ENCODE data around the gene MYO18B. TPM values are rescaled to one million over a fixed set of nuclear protein-coding genes. Genes with fewer than 3 reads are reported as not detected.

Gene MYO18B
- total and polyA plus RNA-seq, 2 donors from 2014 or later, result 0.19 to 0.41 TPM

- H3K9ac ChIP-seq (ENCODE audit: low read length in 3 of 3), result no peak overlapping the region
- no peaks in the 10 kb centered on the region for H3K4me1 ChIP-seq (ENCODE audit: control insufficient read depth in 2 of 3, insufficient read depth in 2 of 3, low read depth in 1 of 3, low read length in 3 of 3)
- H3K4me3 ChIP-seq (ENCODE audit: low read length in 3 of 3), result no peak overlapping the region
- FAIRE-seq (no peak), DNase-seq (no peak)
- H3K36me3 ChIP-seq (ENCODE audit: control insufficient read depth in 2 of 3, insufficient read depth in 3 of 3, low read length in 3 of 3), result no peaks in the 10 kb centered on the region
- intact Hi-C loops (cut with DNase I), result no loop called here
- H3K27ac ChIP-seq (ENCODE audit: low read depth in 2 of 2, low read length in 2 of 2), result no peak overlapping the region
- H3K9me3 ChIP-seq (ENCODE audit: control insufficient read depth in 2 of 3, insufficient read depth in 1 of 3, low read length in 3 of 3), result no peaks in the 10 kb centered on the region
- no peak for TF ChIP-seq CTCF (IDR thresholded peaks at IDR 0.05; ENCODE audit: borderline replicate concordance, extremely low read depth, insufficient read depth)
- no peaks in the 10 kb centered on the region for H3K27me3 ChIP-seq (ENCODE audit: control insufficient read depth, insufficient read depth, low read length)
Measured at GRCh38 chr22:25900880-25901279, 158.9 kb downstream of the MYO18B start.

GRCh38 chr22:25902402-25902801 lies 160.4 kb downstream of the MYO18B start:
- H3K36me3 ChIP-seq (ENCODE audit: control insufficient read depth in 2 of 3, insufficient read depth in 3 of 3, low read length in 3 of 3), result no peaks in the 10 kb centered on the region
- TF ChIP-seq CTCF (IDR thresholded peaks at IDR 0.05; ENCODE audit: borderline replicate concordance, extremely low read depth, insufficient read depth), result no peak
- DNase-seq (no peak), FAIRE-seq (no peak)
- no peak overlapping the region for H3K27ac ChIP-seq (ENCODE audit: low read depth in 2 of 2, low read length in 2 of 2)
- no peaks in the 10 kb centered on the region for H3K27me3 ChIP-seq (ENCODE audit: control insufficient read depth, insufficient read depth, low read length)
- H3K9ac ChIP-seq (ENCODE audit: low read length in 3 of 3), result no peak overlapping the region
- H3K9me3 ChIP-seq (ENCODE audit: control insufficient read depth in 2 of 3, insufficient read depth in 1 of 3, low read length in 3 of 3), result peaks cover 0 to 4% (median 0%) of the 10 kb centered on the region in 3 donors
- H3K4me3 ChIP-seq (ENCODE audit: low read length in 3 of 3), result no peak overlapping the region
- intact Hi-C loops (cut with DNase I), result no loop called here
- H3K4me1 ChIP-seq (ENCODE audit: control insufficient read depth in 2 of 3, insufficient read depth in 2 of 3, low read depth in 1 of 3, low read length in 3 of 3), result no peaks in the 10 kb centered on the region

- no peaks in the 10 kb centered on the region for H3K27me3 ChIP-seq (ENCODE audit: control insufficient read depth, insufficient read depth, low read length)
- H3K9ac ChIP-seq (ENCODE audit: low read length in 3 of 3), result no peak overlapping the region
- no peaks in the 10 kb centered on the region for H3K4me1 ChIP-seq (ENCODE audit: control insufficient read depth in 2 of 3, insufficient read depth in 2 of 3, low read depth in 1 of 3, low read length in 3 of 3)
- DNase-seq (no peak), FAIRE-seq (no peak)
- peaks cover 0 to 4% (median 0%) of the 10 kb centered on the region in 3 donors for H3K9me3 ChIP-seq (ENCODE audit: control insufficient read depth in 2 of 3, insufficient read depth in 1 of 3, low read length in 3 of 3)
- intact Hi-C loops (cut with DNase I), result no loop called here
- H3K36me3 ChIP-seq (ENCODE audit: control insufficient read depth in 2 of 3, insufficient read depth in 3 of 3, low read length in 3 of 3), result no peaks in the 10 kb centered on the region
- no peak for TF ChIP-seq CTCF (IDR thresholded peaks at IDR 0.05; ENCODE audit: borderline replicate concordance, extremely low read depth, insufficient read depth)
- H3K27ac ChIP-seq (ENCODE audit: low read depth in 2 of 2, low read length in 2 of 2), result no peak overlapping the region
- H3K4me3 ChIP-seq (ENCODE audit: low read length in 3 of 3), result no peak overlapping the region
Measured at GRCh38 chr22:25903294-25903693, 161.3 kb downstream of the MYO18B start.

- H3K9me3 ChIP-seq (ENCODE audit: control insufficient read depth in 2 of 3, insufficient read depth in 1 of 3, low read length in 3 of 3), result peaks cover 0 to 4% (median 0%) of the 10 kb centered on the region in 3 donors
- intact Hi-C loops (cut with DNase I), result no loop called here
- H3K4me3 ChIP-seq (ENCODE audit: low read length in 3 of 3), result no peak overlapping the region
- no peak for FAIRE-seq
- H3K36me3 ChIP-seq (ENCODE audit: control insufficient read depth in 2 of 3, insufficient read depth in 3 of 3, low read length in 3 of 3), result no peaks in the 10 kb centered on the region
- no peak overlapping the region for H3K27ac ChIP-seq (ENCODE audit: low read depth in 2 of 2, low read length in 2 of 2)
- no peak for TF ChIP-seq CTCF (IDR thresholded peaks at IDR 0.05; ENCODE audit: borderline replicate concordance, extremely low read depth, insufficient read depth)
- H3K4me1 ChIP-seq (ENCODE audit: control insufficient read depth in 2 of 3, insufficient read depth in 2 of 3, low read depth in 1 of 3, low read length in 3 of 3), result no peaks in the 10 kb centered on the region
- DNase-seq, result no peak
- no peaks in the 10 kb centered on the region for H3K27me3 ChIP-seq (ENCODE audit: control insufficient read depth, insufficient read depth, low read length)
- H3K9ac ChIP-seq (ENCODE audit: low read length in 3 of 3), result no peak overlapping the region
Measured at GRCh38 chr22:25908212-25908611, 166.2 kb downstream of the MYO18B start.
